GM12873 (cell line): ENCODE results near the gene SAPCD1.
A peak's percentile ranks its signal among the peaks of the same experiment; 100 is the strongest.

Experiments used
- CTCF ChIP-seq: IDR thresholded peaks from 2 replicates; pipeline ENCODE4 v1.5.1; 2012; ENCODE audit warnings: low read depth, mild to moderate bottlenecking, moderate library complexity, low read length, control low read depth; ENCODE audit not compliant: insufficient read depth; ENCODE audit errors: missing control alignments

SAPCD1 gene

GRCh38 chr6:31781244-31782125 lies 19.0 kb downstream of the SAPCD1 start:
- TF ChIP-seq CTCF, result no peak

- no peak for TF ChIP-seq CTCF
These were observed 19.8 kb downstream of the SAPCD1 start for GRCh38 chr6:31782126-31782855.

- TF ChIP-seq CTCF, result no peak
These were observed 21.9 kb downstream of the SAPCD1 start for GRCh38 chr6:31784098-31784925.

GRCh38 chr6:31785475-31785874 lies 23.0 kb downstream of the SAPCD1 start:
- no peak for TF ChIP-seq CTCF

- peak; percentile 81 for TF ChIP-seq CTCF
These were observed 29.1 kb downstream of the SAPCD1 start for GRCh38 chr6:31791324-31792089.

GRCh38 chr6:31792090-31792374 lies 29.6 kb downstream of the SAPCD1 start:
- TF ChIP-seq CTCF, result no peak
